Stomach (tissue), 9 donors: ENCODE data around the gene FRAS1. TPM values are rescaled to one million over a fixed set of nuclear protein-coding genes. Genes with fewer than 3 reads are reported as not detected.

Experiments used
- DNase-seq, 2 donors: peaks; one replicate each; pipeline versions ENCODE4 v3.0.0 to v3.0.0-alpha.2; 2013 to 2019
- H3K27ac ChIP-seq, 5 donors: fragments of 200-600 bp in 4 of 5; sonication (generic) in 4 of 5; one replicate each; pipeline ENCODE4 v1.5.1; 2013 to 2019; ENCODE audit warnings: mild to moderate bottlenecking in 1 of 5, moderate library complexity in 1 of 5
- H3K27me3 ChIP-seq, 3 donors: fragments of 200-600 bp; sonication (generic); one replicate each; pipeline ENCODE4 v1.5.1; 2017 to 2019; ENCODE audit warnings: mixed run types in 1 of 3
- H3K36me3 ChIP-seq, 4 donors: fragments of 200-600 bp; sonication (generic); 1 replicate in 3 of 4; 2 replicates in 1 of 4; pipeline ENCODE4 v1.5.1; 2016 to 2019
- H3K4me1 ChIP-seq, 4 donors: fragments of 200-600 bp; sonication (generic); one replicate each; pipeline ENCODE4 v1.5.1; 2016 to 2019
- H3K4me3 ChIP-seq, 4 donors: fragments of 200-600 bp; sonication (generic) in 3 of 4; one replicate each; pipeline ENCODE4 v1.5.1; 2016 to 2019; ENCODE audit warnings: mild to moderate bottlenecking in 1 of 4
- H3K9me3 ChIP-seq, 4 donors: fragments of 200-600 bp; sonication (generic); one replicate each; pipeline ENCODE4 v1.5.1; 2016 to 2019
- EP300 ChIP-seq: sonication (generic); formaldehyde crosslinking; IDR thresholded peaks from one replicate; pipeline ENCODE4 v1.6.1; 2017; ENCODE audit warnings: antibody characterized with exemption
- POLR2A ChIP-seq, 4 donors: fragments of 450-650 bp; IDR thresholded peaks; one replicate each; pipeline ENCODE4 v1.6.1; 2016; ENCODE audit warnings: antibody characterized with exemption in 4 of 4, control low read depth in 2 of 4, mild to moderate bottlenecking in 1 of 4, moderate library complexity in 1 of 4
- POLR2AphosphoS5 ChIP-seq, 3 donors: sonication (generic); formaldehyde crosslinking; IDR thresholded peaks; one replicate each; pipeline ENCODE4 v1.6.1; 2016; ENCODE audit warnings: antibody characterized with exemption in 3 of 3
- WGBS, 5 donors: extraction: QIAGEN DNeasy Blood & Tissue Kit in 3 of 5; methylation state at CpG; one replicate each; pipeline versions ENCODE4 v1.1.5 to v1.1.7; 2013 to 2018; 5-methylcytosine and 5-hydroxymethylcytosine counted together
- intact Hi-C: fragments of 100-400 bp; cut with DNase I; formaldehyde crosslinking; loops from one replicate; pipeline ENCODE4 v1.15.1; 2023; ENCODE audit warnings: low total_unique reads
- polyA plus RNA-seq, 3 donors: library from polyadenylated mRNA; stranded (reverse); fragments of 200-250 nt; gene quantifications; one replicate each; pipeline ENCODE4 v1.2.3, GENCODE V29; 2013
- total RNA-seq, 5 donors: library from RNA; depleted of rRNA; stranded (reverse); fragments of >200 nt; gene quantifications; one replicate each; pipeline versions ENCODE4 v1.1.0 to v1.2.3, GENCODE V29; 2014 to 2016
- TF ChIP-seq, protein P1 (sequence below), 7 experiments: fragments of 450-650 bp in 4 of 7; fragments of 200-600 bp in 3 of 7; sonication (generic) in 3 of 7; IDR thresholded peaks; one replicate each; pipeline ENCODE4 v1.5.1; 2016 to 2019; ENCODE audit warnings: antibody characterized with exemption in 7 of 7, control low read depth in 2 of 7, mild to moderate bottlenecking in 1 of 7
- donor health status: healthy with polysubstance abuse.
- donor health status: Bipolar disorder and iron deficiency.
- donor health status: healthy.

Gene FRAS1
- total and polyA plus RNA-seq, 8 donors, result under 0.01 to 12.7 (median 2.0) TPM

GRCh38 chr4:78410225-78410624 lies 353.1 kb downstream of the FRAS1 start:
- Histone ChIP-seq H3K27me3 (no peaks in the 10 kb centered on the region), H3K27ac (no peak overlapping the region), H3K36me3 (no peaks in the 10 kb centered on the region), H3K9me3 (no peaks in the 10 kb centered on the region), H3K4me1 (peaks cover 0 to 7% (median 0%) of the 10 kb centered on the region in 4 donors), H3K4me3 (no peak overlapping the region)
- intact Hi-C loops, result no loop called here
- DNase-seq, result no peak
- TF ChIP-seq EP300, result no peak

GRCh38 chr4:78410676-78411075 lies 353.6 kb downstream of the FRAS1 start:
- Histone ChIP-seq H3K27me3 (no peaks in the 10 kb centered on the region), H3K4me3 (no peak overlapping the region), H3K9me3 (no peaks in the 10 kb centered on the region), H3K4me1 (peaks cover 0 to 7% (median 0%) of the 10 kb centered on the region in 4 donors), H3K27ac (no peak overlapping the region), H3K36me3 (no peaks in the 10 kb centered on the region)
- DNase-seq, result no peak
- WGBS, 5 donors, result 58 to 90% (median 82%) methylated on average over 1 of the region's 1 CpG
- TF ChIP-seq EP300, result no peak
- TF ChIP-seq POLR2AphosphoS5 (IDR thresholded peaks at IDR 0.05), result no peak
- TF ChIP-seq, protein P1, sequence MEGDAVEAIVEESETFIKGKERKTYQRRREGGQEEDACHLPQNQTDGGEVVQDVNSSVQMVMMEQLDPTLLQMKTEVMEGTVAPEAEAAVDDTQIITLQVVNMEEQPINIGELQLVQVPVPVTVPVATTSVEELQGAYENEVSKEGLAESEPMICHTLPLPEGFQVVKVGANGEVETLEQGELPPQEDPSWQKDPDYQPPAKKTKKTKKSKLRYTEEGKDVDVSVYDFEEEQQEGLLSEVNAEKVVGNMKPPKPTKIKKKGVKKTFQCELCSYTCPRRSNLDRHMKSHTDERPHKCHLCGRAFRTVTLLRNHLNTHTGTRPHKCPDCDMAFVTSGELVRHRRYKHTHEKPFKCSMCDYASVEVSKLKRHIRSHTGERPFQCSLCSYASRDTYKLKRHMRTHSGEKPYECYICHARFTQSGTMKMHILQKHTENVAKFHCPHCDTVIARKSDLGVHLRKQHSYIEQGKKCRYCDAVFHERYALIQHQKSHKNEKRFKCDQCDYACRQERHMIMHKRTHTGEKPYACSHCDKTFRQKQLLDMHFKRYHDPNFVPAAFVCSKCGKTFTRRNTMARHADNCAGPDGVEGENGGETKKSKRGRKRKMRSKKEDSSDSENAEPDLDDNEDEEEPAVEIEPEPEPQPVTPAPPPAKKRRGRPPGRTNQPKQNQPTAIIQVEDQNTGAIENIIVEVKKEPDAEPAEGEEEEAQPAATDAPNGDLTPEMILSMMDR (IDR thresholded peaks at IDR 0.05), result no peak
- no peak for TF ChIP-seq POLR2A (IDR thresholded peaks at IDR 0.05)
- intact Hi-C loops, result no loop called here

DNA sequence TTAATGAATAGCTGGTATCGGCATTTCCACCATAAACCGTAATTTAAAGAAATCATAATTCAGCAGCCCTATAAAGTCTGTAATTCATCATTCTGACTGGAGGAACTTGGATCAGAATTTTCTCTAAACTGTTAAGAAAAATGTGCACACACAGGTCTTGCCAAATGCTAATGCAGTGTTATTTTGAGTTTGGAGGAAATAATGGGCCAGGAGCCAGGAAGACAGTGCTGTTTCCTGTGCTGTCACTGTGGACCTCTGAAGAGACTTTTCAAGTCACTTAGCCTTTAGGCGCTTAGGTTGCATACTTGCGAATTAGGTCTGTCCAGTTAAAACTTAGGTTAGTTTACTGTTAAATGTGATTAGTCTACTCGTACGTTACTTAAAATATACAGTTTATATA lies 357.0 kb downstream of the FRAS1 start:
- intact Hi-C loops, result no loop called here
- 64 to 79% (median 70%) methylated on average over 6 of the region's 6 CpGs for WGBS, 5 donors

DNA sequence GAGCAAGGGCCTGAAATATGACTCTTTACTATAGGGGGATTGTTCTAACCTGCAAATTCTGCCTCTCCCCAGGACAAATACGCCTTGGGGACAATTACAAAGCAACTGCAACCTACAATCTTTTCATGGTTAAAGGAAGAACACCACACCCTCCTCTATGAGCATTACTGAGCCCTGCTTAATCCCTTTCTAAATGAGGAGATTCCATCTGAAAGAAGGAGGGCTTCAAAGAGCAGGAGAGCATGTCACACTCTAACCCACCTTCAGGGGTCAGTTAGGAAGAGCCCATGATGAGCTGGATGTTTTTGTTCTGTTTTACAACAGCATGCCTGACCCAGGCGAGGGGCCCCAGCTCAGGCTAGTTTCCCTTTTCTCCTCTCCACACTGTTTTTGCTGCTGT lies 360.5 kb downstream of the FRAS1 start:
- no peaks in the 10 kb centered on the region for H3K27me3 ChIP-seq
- H3K36me3 ChIP-seq, result no peaks in the 10 kb centered on the region
- H3K4me1 ChIP-seq, result peaks cover 0 to 7% (median 0%) of the 10 kb centered on the region in 4 donors
- intact Hi-C loops, result no loop called here
- TF ChIP-seq EP300 (no peak), POLR2AphosphoS5 (IDR thresholded peaks at IDR 0.05) (no peak), POLR2A (IDR thresholded peaks at IDR 0.05) (no peak)
- TF ChIP-seq, protein P1 (IDR thresholded peaks at IDR 0.05), result no peak
- DNase-seq, result no peak
- 67 to 93% (median 86%) methylated on average over 2 of the region's 2 CpGs for WGBS, 5 donors
- no peak overlapping the region for H3K4me3 ChIP-seq
- H3K9me3 ChIP-seq, result no peaks in the 10 kb centered on the region
- H3K27ac ChIP-seq, result no peak overlapping the region

More for the DNA sequence above, 357.0 kb downstream of the FRAS1 start:
- TF ChIP-seq POLR2AphosphoS5 (IDR thresholded peaks at IDR 0.05) (no peak), EP300 (no peak), POLR2A (IDR thresholded peaks at IDR 0.05) (no peak)
- TF ChIP-seq, protein P1 (IDR thresholded peaks at IDR 0.05), result no peak
- peaks cover 0 to 7% (median 0%) of the 10 kb centered on the region in 4 donors for H3K4me1 ChIP-seq
- DNase-seq, result peak in 1 of 2 donors; percentile 64
- no peaks in the 10 kb centered on the region for H3K36me3 ChIP-seq
- H3K27ac ChIP-seq, result no peak overlapping the region
- no peaks in the 10 kb centered on the region for H3K27me3 ChIP-seq
- H3K4me3 ChIP-seq, result no peak overlapping the region
- H3K9me3 ChIP-seq, result no peaks in the 10 kb centered on the region

DNA sequence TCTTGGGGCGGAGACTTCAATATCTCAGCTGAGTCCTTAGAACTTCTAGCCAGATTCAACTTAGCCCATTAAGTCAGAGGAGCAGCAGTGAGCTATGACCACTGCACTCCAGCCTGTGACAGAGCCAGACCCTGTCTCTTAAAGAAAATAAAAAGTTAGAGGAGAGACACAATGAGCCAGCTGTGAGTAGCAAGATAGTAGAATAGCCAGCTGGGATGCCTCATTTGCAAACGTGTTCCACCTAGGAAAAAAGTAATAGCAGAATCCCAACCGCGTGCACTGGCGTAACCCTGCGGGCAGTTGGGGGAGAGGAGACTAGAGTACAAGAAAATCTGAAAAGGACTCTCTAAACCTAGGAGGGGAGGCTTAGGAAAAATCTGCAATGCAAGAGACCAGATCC lies 361.3 kb downstream of the FRAS1 start:
- no peaks in the 10 kb centered on the region for H3K36me3 ChIP-seq
- peaks cover 0 to 6% (median 0%) of the 10 kb centered on the region in 4 donors for H3K4me1 ChIP-seq
- no peak overlapping the region for H3K4me3 ChIP-seq
- H3K27ac ChIP-seq, result no peak overlapping the region
- intact Hi-C loops, result no loop called here
- 69 to 83% (median 81%) methylated on average over 6 of the region's 6 CpGs for WGBS, 5 donors
- DNase-seq, result peak in 1 of 2 donors; percentile 25
- no peak for TF ChIP-seq EP300
- no peaks in the 10 kb centered on the region for H3K27me3 ChIP-seq
- no peaks in the 10 kb centered on the region for H3K9me3 ChIP-seq
